H54 (cell line): ENCODE results near the gene KCNJ9.

ENCODE experiments used
- DNase-seq: peaks from one replicate; pipeline ENCODE4 v3.0.0; 2011; ENCODE audit warnings: low spot score, mixed read lengths; ENCODE audit not compliant: insufficient read length
- FAIRE-seq: peaks from 3 replicates; lab custom pipeline; 2011; peaks lifted over from hg19 to GRCh38; lab: Jason Lieb, UNC
- POLR2A ChIP-seq: IDR thresholded peaks from 2 replicates; pipeline ENCODE4 v1.6.1; 2011; ENCODE audit warnings: low read depth, mild to moderate bottlenecking, low read length

The KCNJ9 gene

DNA sequence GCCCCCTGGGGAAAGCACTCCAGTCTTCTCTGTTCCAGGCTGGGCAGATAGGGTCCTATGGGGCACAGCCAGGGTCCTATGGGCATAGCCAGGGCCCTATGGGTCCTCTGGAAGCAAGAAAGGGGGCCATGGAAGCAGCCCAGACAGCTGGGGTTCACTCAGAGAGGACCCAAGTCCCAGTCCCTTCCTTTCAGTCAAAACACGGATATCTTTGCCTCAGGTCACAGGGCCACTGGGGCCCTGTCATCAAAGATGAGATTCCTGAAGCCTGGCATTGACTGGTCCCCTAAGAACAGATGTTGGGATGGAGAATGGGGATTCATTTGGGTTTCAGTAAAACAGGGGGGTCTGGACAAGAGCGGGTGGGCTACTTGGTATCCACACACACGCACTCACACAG lies 8.5 kb downstream of the KCNJ9 start:
- FAIRE-seq: no peak
- TF ChIP-seq POLR2A: no peak
- no peak for DNase-seq

DNA sequence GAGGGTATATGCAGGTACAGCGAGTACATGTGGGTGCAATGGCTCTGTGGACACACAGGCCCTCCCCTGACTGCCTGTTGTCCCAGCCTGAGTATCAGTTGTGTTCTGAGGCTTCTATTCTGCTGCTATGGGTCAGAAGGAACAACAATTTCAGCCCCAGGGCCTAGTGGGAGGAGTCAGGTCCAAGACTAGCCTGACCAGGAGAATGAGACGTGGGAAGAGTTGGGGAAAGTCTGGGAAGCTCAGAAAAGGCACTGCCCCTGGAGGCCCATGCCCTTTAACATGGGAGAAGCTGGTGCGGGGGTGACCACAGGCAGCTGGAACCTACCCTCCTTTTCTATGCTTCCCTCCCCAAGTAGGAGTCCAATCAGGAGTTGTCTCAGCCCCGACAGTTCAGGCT lies 9.4 kb downstream of the KCNJ9 start:
- TF ChIP-seq POLR2A: no peak
- FAIRE-seq: no peak

DNA sequence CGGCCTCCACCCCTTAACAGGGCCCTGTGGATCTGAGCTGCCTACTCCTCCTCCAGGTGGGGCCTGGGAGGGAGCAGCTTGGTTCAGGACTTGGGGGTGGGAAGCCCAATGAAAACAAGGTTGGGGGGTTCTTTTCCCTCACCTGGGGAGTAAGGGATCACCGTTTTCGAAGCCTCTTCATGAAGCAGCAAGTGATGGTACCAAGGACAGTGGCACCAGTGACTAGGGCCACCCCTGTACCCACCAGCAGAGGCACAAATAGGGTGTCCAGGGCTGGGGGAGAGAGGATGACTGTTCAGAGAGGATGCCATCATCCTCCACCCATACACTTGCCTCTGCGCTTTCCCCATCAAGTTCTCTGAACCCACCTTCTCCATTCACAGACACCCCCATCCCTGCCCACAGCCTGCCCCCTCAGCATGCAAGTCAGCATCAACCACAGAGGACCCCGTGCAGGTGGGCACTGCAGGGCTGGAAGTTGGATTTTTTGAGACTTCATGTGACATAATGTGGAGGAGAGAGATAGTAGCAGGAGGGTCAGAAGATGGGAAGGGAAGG lies 10.4 kb downstream of the KCNJ9 start:
- TF ChIP-seq POLR2A: no peak
- FAIRE-seq (no peak), DNase-seq (no peak)

More for the DNA sequence above, 9.4 kb downstream of the KCNJ9 start:
- no peak for DNase-seq

DNA sequence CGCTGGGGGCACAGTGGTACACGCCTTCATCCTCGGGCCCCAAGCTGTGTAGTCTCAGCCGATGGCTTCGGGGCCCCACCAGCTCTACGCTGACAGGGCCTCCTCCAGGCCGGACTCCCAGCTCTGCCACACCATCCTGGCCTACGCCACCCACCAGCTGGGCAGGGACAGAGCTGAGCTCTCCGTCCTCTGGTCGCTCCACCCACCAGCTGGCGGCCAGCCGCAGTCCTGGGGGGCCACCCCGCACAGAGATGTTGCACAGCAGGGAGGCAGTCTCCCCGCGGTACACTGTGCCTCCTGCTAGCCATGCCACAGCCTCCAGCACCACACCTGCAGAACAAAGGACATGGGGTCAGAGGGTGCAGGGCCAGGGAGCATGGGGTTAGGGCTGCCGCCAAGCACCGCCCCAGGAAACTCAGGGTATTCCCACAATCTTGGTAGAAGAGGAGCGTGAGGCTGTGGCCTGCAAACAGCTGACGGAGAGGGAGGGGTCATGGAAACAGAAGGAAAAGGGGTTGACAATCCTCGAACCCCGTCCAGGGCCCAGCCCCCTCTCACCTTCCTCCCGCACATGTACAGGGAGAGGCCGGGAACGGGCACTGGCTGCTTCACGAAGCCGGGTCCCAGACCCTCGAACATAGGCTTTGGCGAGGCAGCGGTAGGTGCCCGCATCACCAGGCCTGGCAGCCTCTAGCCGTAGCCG lies 11.2 kb downstream of the KCNJ9 start:
- no peak for TF ChIP-seq POLR2A
- FAIRE-seq (no peak), DNase-seq (no peak)

DNA sequence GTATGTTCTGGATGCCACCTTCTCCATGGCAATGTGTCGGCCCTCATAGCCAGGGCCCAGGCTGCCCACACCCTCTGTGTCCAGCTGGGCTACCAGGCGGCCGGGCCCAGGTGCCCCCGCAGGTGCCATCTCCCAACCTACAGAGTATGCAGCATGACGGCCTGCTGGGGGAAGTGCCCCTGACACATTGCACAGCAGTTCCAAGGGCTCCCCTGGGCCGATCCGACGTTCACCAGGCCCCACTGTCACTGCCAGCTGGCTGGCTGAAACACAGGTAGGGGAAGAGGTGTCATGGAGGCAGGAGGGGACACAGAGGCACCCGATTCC lies 11.7 kb downstream of the KCNJ9 start:
- DNase-seq: no peak
- no peak for FAIRE-seq
- TF ChIP-seq POLR2A: no peak

DNA sequence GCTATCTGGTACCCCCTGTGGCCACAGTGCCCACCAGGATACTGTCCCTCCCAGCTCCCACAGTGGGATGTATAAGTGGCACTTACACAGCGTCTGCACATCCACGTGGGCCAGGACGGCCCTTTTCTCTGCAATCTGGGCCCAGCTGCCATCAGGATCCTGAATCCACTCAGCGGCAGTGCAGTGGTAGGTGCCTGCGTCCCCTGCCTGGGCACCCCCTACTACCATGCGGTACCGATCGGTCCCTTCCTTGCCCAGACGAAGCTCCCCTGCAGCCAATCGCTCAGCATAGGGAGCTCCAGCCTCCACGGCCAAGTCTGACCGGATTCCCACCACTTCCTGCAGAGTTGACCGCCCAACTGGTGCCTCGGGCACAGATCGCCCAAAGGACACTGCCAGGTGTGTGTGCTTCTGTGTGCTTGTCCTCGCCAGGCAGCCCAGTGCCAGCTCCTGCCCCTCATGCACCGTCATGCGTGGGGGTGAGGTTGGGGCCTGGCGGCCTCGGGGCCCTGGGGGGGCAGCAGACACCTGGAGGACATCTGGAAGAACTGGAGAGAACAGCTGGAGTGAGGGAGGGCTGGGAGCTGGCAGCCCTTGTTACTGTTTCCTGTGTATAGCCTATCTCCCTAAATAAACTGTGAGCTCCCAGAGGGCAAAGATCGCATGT lies 12.4 kb downstream of the KCNJ9 start:
- DNase-seq (no peak), FAIRE-seq (no peak)

DNA sequence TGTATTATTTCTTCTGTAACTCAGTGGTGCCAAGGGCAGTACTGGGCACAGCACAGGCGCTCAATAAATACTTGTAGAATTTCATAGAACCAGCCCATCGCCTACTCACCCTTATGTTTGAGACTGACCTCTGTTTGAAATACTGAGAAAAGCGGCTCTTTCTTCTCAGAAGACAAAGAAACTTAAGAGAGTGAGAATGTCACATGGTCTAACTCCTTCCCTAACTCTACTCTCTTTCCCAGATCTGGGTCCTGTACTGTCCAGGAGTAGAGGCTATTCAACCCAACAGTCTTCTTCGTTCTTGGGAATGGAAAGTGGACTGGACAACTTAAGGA lies 12.9 kb downstream of the KCNJ9 start:
- FAIRE-seq (no peak), DNase-seq (no peak)
- no peak for TF ChIP-seq POLR2A

More for the DNA sequence above, 12.4 kb downstream of the KCNJ9 start:
- no peak for TF ChIP-seq POLR2A

DNA sequence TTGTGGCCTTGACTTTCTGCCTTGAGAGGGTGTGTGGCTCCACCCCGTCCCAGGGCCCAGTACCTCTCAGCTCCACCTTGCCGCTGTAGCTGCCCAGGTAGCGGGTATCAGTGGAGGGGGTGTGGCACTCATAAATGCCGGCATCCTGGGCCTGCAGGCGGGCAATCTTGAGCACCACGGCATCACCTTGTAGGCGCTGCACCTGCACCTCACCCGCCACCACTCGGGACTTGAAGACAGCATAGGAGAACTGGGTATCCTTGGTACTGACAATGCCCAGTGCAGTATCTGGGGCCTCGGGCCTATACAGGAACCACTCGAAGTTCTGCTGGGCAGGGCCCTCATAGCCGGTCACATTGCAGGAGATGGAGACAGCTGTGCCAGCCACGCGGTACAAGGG lies 13.5 kb downstream of the KCNJ9 start:
- no peak for TF ChIP-seq POLR2A
- DNase-seq: no peak
- no peak for FAIRE-seq

DNA sequence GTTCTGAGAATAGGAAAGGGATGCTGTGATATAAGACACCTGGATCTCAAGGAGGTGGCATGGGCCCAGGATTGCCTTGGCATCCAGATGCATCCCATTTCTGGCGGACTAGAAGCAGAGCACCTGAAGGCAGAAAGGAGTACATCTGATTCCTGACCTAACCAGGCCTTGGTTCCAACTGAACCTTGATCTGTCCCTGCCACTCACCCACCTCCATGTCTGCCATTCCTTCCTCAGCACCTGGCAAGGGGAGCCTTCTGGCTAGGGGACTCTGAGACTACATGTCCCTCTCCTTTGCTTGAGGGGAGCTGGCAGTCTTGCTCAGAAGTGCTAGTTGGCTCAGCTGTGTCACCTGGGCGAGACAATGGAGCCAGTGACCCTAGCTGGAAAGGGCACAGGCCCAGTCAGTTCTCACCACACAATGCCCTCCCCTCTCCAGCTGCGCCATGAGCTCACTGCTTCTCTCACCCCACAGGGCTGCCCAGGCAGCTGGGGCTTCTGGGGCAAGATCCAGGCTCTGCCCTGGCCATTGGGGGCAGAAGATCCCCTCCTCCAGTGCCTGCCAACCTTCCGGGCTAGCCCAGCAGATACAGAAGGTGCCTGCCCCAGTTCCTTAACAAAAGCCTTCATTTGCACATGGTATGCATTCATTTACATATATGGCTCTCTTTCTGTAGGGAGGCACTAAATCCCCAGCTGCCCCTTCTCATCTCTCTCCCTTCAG lies 14.2 kb downstream of the KCNJ9 start:
- no peak for TF ChIP-seq POLR2A
- no peak for DNase-seq
- no peak for FAIRE-seq

DNA sequence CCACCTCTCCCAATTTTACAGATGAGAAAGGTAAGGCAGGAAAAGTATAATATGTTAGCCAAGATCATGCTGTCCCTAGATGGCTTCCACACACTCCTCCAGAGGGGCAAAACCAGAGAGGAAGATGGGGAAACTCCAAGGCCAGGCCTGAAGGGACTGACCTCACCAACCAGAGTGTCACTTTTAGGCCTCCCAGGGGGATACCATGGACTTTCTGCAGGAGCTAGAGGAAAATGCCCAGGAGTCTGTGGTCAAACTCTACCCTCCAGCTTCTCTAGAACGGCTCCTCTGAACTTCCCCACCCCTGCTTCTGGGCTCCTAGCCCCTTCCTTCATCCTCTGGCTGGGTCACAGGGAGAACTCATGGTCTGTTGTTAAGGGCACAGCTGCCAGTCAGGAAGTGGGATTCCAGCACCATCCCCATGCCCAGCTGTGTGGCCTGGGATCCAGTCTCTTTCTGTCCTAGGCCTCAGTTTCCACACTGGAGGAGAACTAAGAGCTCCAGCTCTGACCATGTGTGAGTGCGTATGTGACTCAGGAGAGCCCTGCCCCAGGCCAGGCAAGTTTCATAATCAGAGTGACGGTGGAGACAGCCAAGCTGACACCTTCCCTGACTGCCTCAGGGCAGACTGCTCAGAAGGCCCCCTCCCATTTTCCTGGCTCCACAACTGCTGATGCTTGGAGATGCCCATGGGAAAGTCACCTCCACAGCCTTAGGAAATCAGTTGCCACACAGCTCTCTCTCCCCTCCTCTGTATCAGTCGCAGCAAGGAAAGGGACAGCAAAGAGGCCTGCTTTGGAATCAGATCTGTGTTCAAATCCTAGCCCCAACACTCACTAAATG lies 15.2 kb downstream of the KCNJ9 start:
- no peak for TF ChIP-seq POLR2A
- FAIRE-seq (no peak), DNase-seq (no peak)

DNA sequence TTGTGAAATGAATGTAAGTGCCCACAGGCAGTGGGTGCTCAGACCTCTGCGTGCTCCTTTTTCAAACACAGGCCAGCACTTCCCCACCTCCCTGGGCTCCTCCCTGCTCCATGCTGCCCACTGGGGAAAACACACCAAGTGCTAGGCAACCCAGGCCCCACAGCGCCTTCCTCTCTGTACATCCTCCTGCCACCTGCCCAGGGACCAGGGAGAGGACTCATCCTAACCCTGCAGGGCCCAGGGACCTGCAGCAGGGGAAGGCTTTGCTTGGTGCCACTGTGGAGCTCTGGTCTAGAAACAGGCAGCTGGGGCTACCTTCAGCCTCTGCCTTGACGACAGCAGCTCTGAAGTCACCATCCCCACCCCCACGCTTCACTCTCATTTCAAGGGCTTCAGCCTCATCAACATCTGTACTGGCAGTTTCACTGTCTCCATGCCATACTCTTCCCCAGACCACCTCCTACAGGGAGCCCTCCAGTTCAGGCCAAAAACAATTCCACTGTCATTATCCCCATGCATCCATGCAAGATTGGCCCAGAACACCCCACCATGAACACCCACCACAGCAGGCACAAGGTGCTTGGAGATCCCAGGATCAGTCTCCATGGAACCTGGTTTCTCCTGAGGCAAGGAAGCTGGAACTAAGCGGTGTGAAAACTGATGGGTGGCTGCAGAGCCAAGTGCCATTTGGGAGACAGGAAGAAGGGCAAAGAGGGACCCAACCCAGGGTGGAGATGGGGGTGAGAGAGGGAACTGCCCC lies 16.0 kb downstream of the KCNJ9 start:
- no peak for FAIRE-seq
- DNase-seq: no peak
- no peak for TF ChIP-seq POLR2A

DNA sequence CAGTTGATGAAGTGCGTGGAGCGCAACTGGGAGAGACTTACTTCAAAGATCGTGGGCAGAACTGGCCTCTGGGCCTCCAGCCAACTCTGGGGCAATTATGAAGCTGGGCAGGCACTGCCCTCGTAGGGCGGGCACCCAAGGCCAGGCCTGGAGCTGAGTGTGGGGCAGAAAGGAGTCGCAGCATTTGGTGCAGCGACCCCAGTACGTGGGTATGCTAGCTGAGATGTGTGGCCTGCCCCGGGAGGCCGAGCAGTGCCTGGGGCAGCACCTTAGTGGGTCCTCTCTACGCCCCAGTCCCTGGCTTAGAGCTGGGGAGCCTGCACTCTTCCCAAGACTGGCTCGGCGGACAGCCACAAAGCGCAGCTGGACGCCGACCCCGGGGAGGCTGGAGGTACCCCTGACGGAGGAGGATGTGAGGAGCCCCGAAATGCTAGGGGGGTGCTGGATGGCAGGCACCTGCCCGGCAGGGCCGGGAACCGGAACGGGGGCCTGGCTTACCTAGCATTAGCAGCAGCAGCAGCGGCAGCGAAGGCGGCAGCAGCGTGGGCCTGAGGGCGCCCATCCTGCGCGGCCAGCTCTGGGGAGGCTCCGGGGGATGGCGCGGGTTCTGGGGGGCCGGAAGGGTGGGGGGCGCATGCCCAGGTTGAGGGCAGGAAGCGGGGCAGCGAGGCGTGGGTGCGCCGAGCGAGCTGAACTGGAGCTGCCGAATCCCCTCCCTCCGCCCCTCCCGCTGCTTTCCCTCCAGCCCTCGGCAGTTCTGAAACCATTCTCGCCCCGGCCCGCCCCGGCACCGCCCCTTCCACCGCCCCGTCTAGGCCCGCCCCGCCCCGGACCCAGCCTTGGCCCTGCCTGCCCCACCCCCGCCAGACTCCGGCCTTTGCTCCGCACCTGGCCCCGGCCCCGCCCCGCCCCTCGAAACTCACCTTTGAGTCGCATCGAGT lies 16.8 kb downstream of the KCNJ9 start, which contains the start of gene IGSF8:
IGSF8 (minus strand) TSS at position 709 of the 941 bp plus-strand sequence; CDS start at position 562, 147 bp downstream.
- DNase-seq: peak; percentile 94
- FAIRE-seq: no peak
- peak; percentile 42; the same call in 1 of the 2 replicates for TF ChIP-seq POLR2A
